ENCODE results near the gene IMPA2. TPM values are rescaled to one million over a fixed set of nuclear protein-coding genes. Genes with fewer than 3 reads are reported as not detected.

The IMPA2 gene
- total RNA-seq (2021) (98.8 to 113 TPM (median 108 TPM) in 3 replicates), Bru-seq, nascent RNA (percentile 76 among the genes with signal in this experiment)
- long read RNA-seq, experiment 1, transcript IMPA2-201 (8 exons, 1,534 nt): major isoform, 245 of 310 reads
- long read RNA-seq, experiment 1, partial matches to known transcripts: 11 of 310 reads
- long read RNA-seq, experiment 1, other reads (novel, unspliced or antisense): 46 of 310 reads
- long read RNA-seq, experiment 2, transcript IMPA2-209 (2 exons, 919 nt): minor isoform, 5 of 117 reads
- long read RNA-seq, experiment 2, transcript IMPA2-201 (8 exons, 1,534 nt): major isoform, 75 of 117 reads
- long read RNA-seq, experiment 2, partial matches to known transcripts: 17 of 117 reads
- long read RNA-seq, experiment 2, other reads (novel, unspliced or antisense): 18 of 117 reads
- long read RNA-seq, experiment 3, partial matches to known transcripts: 5 of 20 reads
- long read RNA-seq, experiment 3, other reads (novel, unspliced or antisense): 11 of 20 reads

DNA sequence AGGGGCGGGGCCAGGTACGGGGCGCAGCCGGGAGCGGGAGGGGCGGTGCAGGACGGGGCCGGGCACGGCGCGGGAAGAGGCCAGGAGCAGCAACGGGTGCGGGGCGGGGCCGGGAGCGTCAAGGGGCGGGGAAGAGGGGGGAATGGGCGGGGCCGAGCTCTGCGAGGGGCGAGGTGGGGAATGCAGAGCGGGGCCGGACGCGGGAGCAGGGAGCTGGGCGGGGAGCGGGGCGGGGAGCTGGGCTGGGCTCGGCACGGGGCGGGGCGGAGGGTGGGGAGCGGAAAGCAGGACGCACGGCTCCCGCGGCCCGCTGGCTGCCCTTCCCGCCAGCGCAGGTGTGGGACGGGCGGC lies at the start of gene IMPA2:
TSS of gene IMPA2 (plus strand) at position 316 of the 351 bp plus-strand sequence. CDS start 163 bp downstream, outside the sequence.
- no peak for DNase-seq (ENCODE audit: low spot score)
- H3K27me3 Mint-ChIP-seq (ENCODE audit: low read depth): no peaks in the 10 kb centered on the region
- ATAC-seq: no peak
- H3K4me1 Mint-ChIP-seq: peaks cover 56% of the 10 kb centered on the region
- POLR2A ChIA-PET: interaction anchor here (0.6 to 3.2 kb wide), 17 partner anchors 8 to 292 kb away, joined by 3 to 29 read pairs (median 5); partner anchors contain the start of genes GNAL and MPPE1
- H3K27ac Mint-ChIP-seq: peak within 1 kb of the TSS; percentile 97
- CTCF ChIA-PET: interaction anchor here (0.9 to 3.9 kb wide), 18 partner anchors 8 to 396 kb away, joined by 3 to 33 read pairs (median 5); partner anchors contain the start of gene AFG3L2
- no peaks in the 10 kb centered on the region for H3K9me3 Mint-ChIP-seq
- TF ChIP-seq, protein P1, sequence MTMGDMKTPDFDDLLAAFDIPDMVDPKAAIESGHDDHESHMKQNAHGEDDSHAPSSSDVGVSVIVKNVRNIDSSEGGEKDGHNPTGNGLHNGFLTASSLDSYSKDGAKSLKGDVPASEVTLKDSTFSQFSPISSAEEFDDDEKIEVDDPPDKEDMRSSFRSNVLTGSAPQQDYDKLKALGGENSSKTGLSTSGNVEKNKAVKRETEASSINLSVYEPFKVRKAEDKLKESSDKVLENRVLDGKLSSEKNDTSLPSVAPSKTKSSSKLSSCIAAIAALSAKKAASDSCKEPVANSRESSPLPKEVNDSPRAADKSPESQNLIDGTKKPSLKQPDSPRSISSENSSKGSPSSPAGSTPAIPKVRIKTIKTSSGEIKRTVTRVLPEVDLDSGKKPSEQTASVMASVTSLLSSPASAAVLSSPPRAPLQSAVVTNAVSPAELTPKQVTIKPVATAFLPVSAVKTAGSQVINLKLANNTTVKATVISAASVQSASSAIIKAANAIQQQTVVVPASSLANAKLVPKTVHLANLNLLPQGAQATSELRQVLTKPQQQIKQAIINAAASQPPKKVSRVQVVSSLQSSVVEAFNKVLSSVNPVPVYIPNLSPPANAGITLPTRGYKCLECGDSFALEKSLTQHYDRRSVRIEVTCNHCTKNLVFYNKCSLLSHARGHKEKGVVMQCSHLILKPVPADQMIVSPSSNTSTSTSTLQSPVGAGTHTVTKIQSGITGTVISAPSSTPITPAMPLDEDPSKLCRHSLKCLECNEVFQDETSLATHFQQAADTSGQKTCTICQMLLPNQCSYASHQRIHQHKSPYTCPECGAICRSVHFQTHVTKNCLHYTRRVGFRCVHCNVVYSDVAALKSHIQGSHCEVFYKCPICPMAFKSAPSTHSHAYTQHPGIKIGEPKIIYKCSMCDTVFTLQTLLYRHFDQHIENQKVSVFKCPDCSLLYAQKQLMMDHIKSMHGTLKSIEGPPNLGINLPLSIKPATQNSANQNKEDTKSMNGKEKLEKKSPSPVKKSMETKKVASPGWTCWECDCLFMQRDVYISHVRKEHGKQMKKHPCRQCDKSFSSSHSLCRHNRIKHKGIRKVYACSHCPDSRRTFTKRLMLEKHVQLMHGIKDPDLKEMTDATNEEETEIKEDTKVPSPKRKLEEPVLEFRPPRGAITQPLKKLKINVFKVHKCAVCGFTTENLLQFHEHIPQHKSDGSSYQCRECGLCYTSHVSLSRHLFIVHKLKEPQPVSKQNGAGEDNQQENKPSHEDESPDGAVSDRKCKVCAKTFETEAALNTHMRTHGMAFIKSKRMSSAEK (CRISPR knock-in tag; IDR thresholded peaks at IDR 0.05; ENCODE audit: borderline replicate concordance): no peak
- TF ChIP-seq GTF2I (CRISPR knock-in tag; conservative IDR thresholded peaks at IDR 0.05) (no peak), ZNF396 (CRISPR knock-in tag; IDR thresholded peaks at IDR 0.05; ENCODE audit: borderline replicate concordance) (no peak), TP53 (CRISPR knock-in tag; IDR thresholded peaks at IDR 0.05) (peak; percentile 88; the same call in 1 of the 2 replicates), FOXK1 (CRISPR knock-in tag; IDR thresholded peaks at IDR 0.05) (0 out of 2 replicates have a peak, but pooled peaks have one; percentile 8)
- TF ChIP-seq, protein P2, sequence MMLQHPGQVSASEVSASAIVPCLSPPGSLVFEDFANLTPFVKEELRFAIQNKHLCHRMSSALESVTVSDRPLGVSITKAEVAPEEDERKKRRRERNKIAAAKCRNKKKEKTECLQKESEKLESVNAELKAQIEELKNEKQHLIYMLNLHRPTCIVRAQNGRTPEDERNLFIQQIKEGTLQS (CRISPR knock-in tag; conservative IDR thresholded peaks at IDR 0.05): no peak
- 0 out of 2 replicates have a peak, but pooled peaks cover 5% of the 10 kb centered on the region for H3K36me3 Mint-ChIP-seq
- peak within 1 kb of the TSS; percentile 96 for H3K4me3 Mint-ChIP-seq

DNA sequence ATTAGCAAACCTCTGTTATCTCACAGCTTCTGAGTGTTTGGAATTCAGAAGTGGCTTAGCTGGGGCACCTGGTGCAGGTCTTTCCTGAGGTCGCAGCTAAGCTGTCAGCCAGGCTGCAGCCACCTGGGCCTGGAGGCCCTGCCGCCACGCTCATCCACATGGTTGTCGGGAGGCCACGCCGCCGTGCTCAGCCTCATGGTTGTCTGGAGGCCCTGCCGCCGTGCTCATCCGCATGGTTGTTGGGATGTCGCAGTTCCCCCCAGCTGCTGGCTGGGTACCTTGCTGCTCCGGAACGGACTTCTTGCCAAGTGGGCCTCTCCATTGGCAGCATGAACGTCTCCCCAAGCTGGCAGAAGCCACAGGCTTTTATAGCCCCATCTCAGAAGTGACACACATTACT lies 48.9 kb upstream of the IMPA2 start:
- Mint-ChIP-seq H3K4me1 (0 out of 2 replicates have a peak, but pooled peaks cover 2% of the 10 kb centered on the region), H3K27ac (no peak overlapping the region), H3K4me3 (no peak overlapping the region), H3K27me3 (ENCODE audit: low read depth) (no peaks in the 10 kb centered on the region), H3K9me3 (no peaks in the 10 kb centered on the region), H3K36me3 (no peaks in the 10 kb centered on the region)
- POLR2A ChIA-PET: no interaction called here
- CTCF ChIA-PET: interaction anchor here (1.5 to 1.7 kb wide), 2 partner anchors 63 to 107 kb away, joined by 8 to 9 read pairs; no protein-coding TSS in a partner anchor
- no peak for ATAC-seq
- no peak for DNase-seq (ENCODE audit: low spot score)
- TF ChIP-seq, protein P3, sequence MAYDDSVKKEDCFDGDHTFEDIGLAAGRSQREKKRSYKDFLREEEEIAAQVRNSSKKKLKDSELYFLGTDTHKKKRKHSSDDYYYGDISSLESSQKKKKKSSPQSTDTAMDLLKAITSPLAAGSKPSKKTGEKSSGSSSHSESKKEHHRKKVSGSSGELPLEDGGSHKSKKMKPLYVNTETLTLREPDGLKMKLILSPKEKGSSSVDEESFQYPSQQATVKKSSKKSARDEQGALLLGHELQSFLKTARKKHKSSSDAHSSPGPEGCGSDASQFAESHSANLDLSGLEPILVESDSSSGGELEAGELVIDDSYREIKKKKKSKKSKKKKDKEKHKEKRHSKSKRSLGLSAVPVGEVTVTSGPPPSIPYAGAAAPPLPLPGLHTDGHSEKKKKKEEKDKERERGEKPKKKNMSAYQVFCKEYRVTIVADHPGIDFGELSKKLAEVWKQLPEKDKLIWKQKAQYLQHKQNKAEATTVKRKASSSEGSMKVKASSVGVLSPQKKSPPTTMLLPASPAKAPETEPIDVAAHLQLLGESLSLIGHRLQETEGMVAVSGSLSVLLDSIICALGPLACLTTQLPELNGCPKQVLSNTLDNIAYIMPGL (CRISPR knock-in tag; IDR thresholded peaks at IDR 0.05): no peak
- TF ChIP-seq MYBL2 (CRISPR knock-in tag; IDR thresholded peaks at IDR 0.05) (no peak), CREB1 (CRISPR knock-in tag; IDR thresholded peaks at IDR 0.05) (no peak), FOXK1 (CRISPR knock-in tag; IDR thresholded peaks at IDR 0.05) (no peak), TEAD4 (CRISPR knock-in tag; IDR thresholded peaks at IDR 0.05) (no peak), ELF4 (CRISPR knock-in tag; IDR thresholded peaks at IDR 0.05; ENCODE audit: low read depth) (no peak), GTF2I (CRISPR knock-in tag; conservative IDR thresholded peaks at IDR 0.05) (no peak), ZNF232 (CRISPR knock-in tag; IDR thresholded peaks at IDR 0.05) (no peak), SMAD4 (CRISPR knock-in tag; IDR thresholded peaks at IDR 0.05) (no peak)
- TF ChIP-seq, protein P4, sequence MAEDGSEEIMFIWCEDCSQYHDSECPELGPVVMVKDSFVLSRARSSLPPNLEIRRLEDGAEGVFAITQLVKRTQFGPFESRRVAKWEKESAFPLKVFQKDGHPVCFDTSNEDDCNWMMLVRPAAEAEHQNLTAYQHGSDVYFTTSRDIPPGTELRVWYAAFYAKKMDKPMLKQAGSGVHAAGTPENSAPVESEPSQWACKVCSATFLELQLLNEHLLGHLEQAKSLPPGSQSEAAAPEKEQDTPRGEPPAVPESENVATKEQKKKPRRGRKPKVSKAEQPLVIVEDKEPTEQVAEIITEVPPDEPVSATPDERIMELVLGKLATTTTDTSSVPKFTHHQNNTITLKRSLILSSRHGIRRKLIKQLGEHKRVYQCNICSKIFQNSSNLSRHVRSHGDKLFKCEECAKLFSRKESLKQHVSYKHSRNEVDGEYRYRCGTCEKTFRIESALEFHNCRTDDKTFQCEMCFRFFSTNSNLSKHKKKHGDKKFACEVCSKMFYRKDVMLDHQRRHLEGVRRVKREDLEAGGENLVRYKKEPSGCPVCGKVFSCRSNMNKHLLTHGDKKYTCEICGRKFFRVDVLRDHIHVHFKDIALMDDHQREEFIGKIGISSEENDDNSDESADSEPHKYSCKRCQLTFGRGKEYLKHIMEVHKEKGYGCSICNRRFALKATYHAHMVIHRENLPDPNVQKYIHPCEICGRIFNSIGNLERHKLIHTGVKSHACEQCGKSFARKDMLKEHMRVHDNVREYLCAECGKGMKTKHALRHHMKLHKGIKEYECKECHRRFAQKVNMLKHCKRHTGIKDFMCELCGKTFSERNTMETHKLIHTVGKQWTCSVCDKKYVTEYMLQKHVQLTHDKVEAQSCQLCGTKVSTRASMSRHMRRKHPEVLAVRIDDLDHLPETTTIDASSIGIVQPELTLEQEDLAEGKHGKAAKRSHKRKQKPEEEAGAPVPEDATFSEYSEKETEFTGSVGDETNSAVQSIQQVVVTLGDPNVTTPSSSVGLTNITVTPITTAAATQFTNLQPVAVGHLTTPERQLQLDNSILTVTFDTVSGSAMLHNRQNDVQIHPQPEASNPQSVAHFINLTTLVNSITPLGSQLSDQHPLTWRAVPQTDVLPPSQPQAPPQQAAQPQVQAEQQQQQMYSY (CRISPR knock-in tag; IDR thresholded peaks at IDR 0.05): no peak
- TF ChIP-seq, protein P5, sequence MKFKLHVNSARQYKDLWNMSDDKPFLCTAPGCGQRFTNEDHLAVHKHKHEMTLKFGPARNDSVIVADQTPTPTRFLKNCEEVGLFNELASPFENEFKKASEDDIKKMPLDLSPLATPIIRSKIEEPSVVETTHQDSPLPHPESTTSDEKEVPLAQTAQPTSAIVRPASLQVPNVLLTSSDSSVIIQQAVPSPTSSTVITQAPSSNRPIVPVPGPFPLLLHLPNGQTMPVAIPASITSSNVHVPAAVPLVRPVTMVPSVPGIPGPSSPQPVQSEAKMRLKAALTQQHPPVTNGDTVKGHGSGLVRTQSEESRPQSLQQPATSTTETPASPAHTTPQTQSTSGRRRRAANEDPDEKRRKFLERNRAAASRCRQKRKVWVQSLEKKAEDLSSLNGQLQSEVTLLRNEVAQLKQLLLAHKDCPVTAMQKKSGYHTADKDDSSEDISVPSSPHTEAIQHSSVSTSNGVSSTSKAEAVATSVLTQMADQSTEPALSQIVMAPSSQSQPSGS (CRISPR knock-in tag; IDR thresholded peaks at IDR 0.05; ENCODE audit: borderline replicate concordance, low read depth): no peak

Data from WTC11 (cell line).